ENCODE data around the gene FRG2. TPM values are rescaled to one million over a fixed set of nuclear protein-coding genes. Genes with fewer than 3 reads are reported as not detected.

The FRG2 gene
- total and polyA plus RNA-seq, 5 donors from 2014 or later = not detected

DNA sequence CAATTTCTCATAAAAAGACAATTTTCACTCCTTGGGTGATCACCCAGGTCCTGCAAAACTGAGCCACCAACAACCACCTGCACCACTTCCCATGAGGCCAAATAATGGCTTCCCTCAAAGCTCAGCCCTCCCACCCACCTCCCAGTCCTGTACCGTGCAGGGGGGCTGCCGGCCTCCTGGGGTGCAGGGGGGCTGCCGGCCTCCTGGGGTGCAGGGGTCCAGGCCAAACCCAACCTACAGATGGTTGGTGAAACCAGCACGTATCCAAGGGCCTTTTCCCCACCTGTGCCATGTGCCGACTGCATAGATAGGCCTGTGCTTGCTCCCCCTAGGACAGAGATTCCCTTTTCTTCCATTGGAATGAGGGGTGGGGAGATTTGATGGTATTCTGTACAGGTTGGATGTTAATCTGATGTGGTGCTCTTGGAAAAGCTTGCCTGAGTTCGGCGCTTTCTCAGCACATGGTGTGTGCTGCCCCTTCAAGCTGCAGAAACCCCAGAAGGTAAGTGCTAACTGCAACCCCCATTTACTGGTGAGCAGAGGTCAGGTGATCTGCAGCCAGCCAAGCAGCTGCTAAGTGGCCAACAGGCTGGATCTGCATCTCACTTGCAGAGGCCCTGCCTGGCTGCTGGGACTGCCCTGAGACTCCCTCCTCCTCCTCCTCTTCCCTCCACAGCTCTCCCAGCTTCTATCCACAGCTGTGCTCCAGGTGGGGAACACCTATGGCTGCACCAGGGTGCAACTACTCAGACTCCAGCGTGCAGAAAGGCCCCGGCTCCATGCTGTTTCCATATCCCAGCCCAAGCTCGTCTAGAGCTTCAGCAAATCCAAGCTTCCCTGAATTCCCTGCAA lies 47.6 kb downstream of the FRG2 start:
- Histone ChIP-seq H3K27ac (ENCODE audit: insufficient read depth, low read length, poor library complexity, severe bottlenecking) (no peak overlapping the region), H3K27me3 (ENCODE audit: control insufficient read depth, insufficient read depth, low read length) (no peaks in the 10 kb centered on the region), H3K4me1 (ENCODE audit: control insufficient read depth, insufficient read depth, low read length, poor library complexity, severe bottlenecking) (no peaks in the 10 kb centered on the region), H3K4me3 (ENCODE audit: low read depth, low read length) (no peak overlapping the region), H3K9me3 (ENCODE audit: control insufficient read depth in 2 of 2, low read length in 2 of 2) (no peaks in the 10 kb centered on the region), H3K36me3 (ENCODE audit: control insufficient read depth, insufficient read depth, low read length) (no peaks in the 10 kb centered on the region)
- H3K4me3 Mint-ChIP-seq = no peak overlapping the region
- peaks cover 24% of the 10 kb centered on the region for H3K27me3 Mint-ChIP-seq
- no peak overlapping the region for H3K27ac Mint-ChIP-seq
- H3K36me3 Mint-ChIP-seq = no peaks in the 10 kb centered on the region
- DNase-seq (no peak), ATAC-seq (ENCODE audit: low read depth in 2 of 2) (no peak)
- peaks cover 0 to 6% (median 0%) of the 10 kb centered on the region in 7 donors for H3K9me3 Mint-ChIP-seq
- H3K4me1 Mint-ChIP-seq = no peaks in the 10 kb centered on the region

Other genes with a start within 250 kb of the FRG2 start
- 71.9 TPM for gene FRG1, start 86.4 kb downstream of the FRG2 start, total RNA-seq
- 10 to 100 TPM; 60.7 to 76.8 (median 72.2) TPM for gene FRG1, start 86.4 kb downstream of the FRG2 start, polyA plus RNA-seq
- not detected for gene DBET, start 37.2 kb upstream of the FRG2 start, total RNA-seq
- gene DBET, start 37.2 kb upstream of the FRG2 start, polyA plus RNA-seq = not detected
- not detected for gene DUX4, start 146.5 kb upstream of the FRG2 start, total RNA-seq
- gene DUX4, start 146.5 kb upstream of the FRG2 start, polyA plus RNA-seq = not detected

Data from CD4-positive, CD25-positive, alpha-beta regulatory T cell (primary cell).